ENCODE results near the gene SLC2A8.
A peak's percentile ranks its signal among the peaks of the same experiment; 100 is the strongest.

Gene SLC2A8

GRCh38 chr9:127417131-127418036 lies 20.4 kb downstream of the SLC2A8 start:
- H3K4me2 ChIP-seq (ENCODE audit: low read length, poor library complexity, severe bottlenecking), result no peak overlapping the region
- no peaks in the 10 kb centered on the region for H3K4me1 ChIP-seq (ENCODE audit: control insufficient read depth, insufficient read depth, low read depth, low read length)
- H2AK5ac ChIP-seq (ENCODE audit: low read length, severe bottlenecking), result no peak overlapping the region
- H3K4me3 ChIP-seq (ENCODE audit: insufficient read depth in 1 of 2, low read depth in 1 of 2, low read length in 2 of 2), result no peak overlapping the region
- H3K27me3 ChIP-seq (ENCODE audit: control insufficient read depth in 1 of 2, insufficient read depth in 1 of 2, low read length in 2 of 2), result peaks cover 0 to 52% of the 10 kb centered on the region in 2 experiments
- H3K18ac ChIP-seq (ENCODE audit: low read depth in 1 of 2, low read length in 2 of 2), result no peak overlapping the region
- H2BK15ac ChIP-seq (ENCODE audit: low read depth, poor library complexity, severe bottlenecking), result no peak overlapping the region
- no peak overlapping the region for H4K8ac ChIP-seq (ENCODE audit: low read length)
- no peak overlapping the region for H3K4ac ChIP-seq (ENCODE audit: low read depth in 1 of 2, low read length in 2 of 2)
- no peaks in the 10 kb centered on the region for H3K9me3 ChIP-seq (ENCODE audit: control insufficient read depth, low read length)
- H3K36me3 ChIP-seq (ENCODE audit: control insufficient read depth in 1 of 2, insufficient read depth in 2 of 2, low read depth in 1 of 2, low read length in 2 of 2), result peaks cover 0 to 4% of the 10 kb centered on the region in 2 experiments
- DNase-seq, result peak; percentile 63
- no peak overlapping the region for H3K23ac ChIP-seq (ENCODE audit: low read length in 2 of 2)
- no peak overlapping the region for H2BK5ac ChIP-seq (ENCODE audit: low read depth, low read length, poor library complexity, severe bottlenecking)
- H2BK12ac ChIP-seq (ENCODE audit: low read length in 2 of 2), result no peak overlapping the region
- H4K91ac ChIP-seq (ENCODE audit: low read length), result no peak overlapping the region
- no peak overlapping the region for H2BK120ac ChIP-seq (ENCODE audit: low read depth, low read length)
- H3K27ac ChIP-seq (ENCODE audit: low read length, poor library complexity, severe bottlenecking), result no peak overlapping the region
- no peak overlapping the region for H2AFZ ChIP-seq (ENCODE audit: low read depth, low read length)
- peaks cover 3% of the 10 kb centered on the region for H3K79me1 ChIP-seq (replicated peaks; ENCODE audit: low read length, poor library complexity, severe bottlenecking)
- H3K9ac ChIP-seq (ENCODE audit: low read length), result no peak overlapping the region
- WGBS, result 86% methylated on average over 10 of the region's 15 CpGs
- H3K14ac ChIP-seq (ENCODE audit: low read length in 2 of 2), result no peak overlapping the region

DNA sequence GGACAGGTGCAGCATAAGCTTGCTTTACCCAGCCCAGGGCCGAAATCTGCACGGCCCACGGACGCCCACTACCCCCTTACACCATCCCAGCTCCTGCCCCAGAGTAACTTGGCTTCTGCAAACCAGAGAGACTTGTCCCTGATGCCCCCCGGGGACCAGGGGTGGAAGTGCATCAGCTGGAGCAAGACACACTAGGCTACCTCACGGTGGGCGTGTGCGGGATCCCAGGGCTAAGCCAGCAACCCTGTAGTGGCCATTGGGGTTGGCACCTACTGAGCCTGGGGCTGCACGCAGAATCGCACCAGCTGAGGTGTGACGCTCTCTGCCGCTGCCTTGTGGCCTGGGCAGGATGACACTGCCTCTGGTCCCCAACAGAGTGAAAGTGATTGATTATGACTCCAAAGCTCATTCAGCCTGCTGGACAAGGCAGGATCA lies 21.1 kb downstream of the SLC2A8 start:
- no peak overlapping the region for H3K4me3 ChIP-seq (ENCODE audit: insufficient read depth in 1 of 2, low read depth in 1 of 2, low read length in 2 of 2)
- no peaks in the 10 kb centered on the region for H3K9me3 ChIP-seq (ENCODE audit: control insufficient read depth, low read length)
- H3K27me3 ChIP-seq (ENCODE audit: control insufficient read depth in 1 of 2, insufficient read depth in 1 of 2, low read length in 2 of 2), result peaks cover 0 to 47% of the 10 kb centered on the region in 2 experiments
- H4K8ac ChIP-seq (ENCODE audit: low read length), result no peak overlapping the region
- no peak for DNase-seq
- no peak overlapping the region for H2BK120ac ChIP-seq (ENCODE audit: low read depth, low read length)
- H4K91ac ChIP-seq (ENCODE audit: low read length), result no peak overlapping the region
- no peak overlapping the region for H2AFZ ChIP-seq (ENCODE audit: low read depth, low read length)
- no peak overlapping the region for H3K18ac ChIP-seq (ENCODE audit: low read depth in 1 of 2, low read length in 2 of 2)
- no peak overlapping the region for H3K27ac ChIP-seq (ENCODE audit: low read length, poor library complexity, severe bottlenecking)
- no peak overlapping the region for H3K9ac ChIP-seq (ENCODE audit: low read length)
- H3K4me1 ChIP-seq (ENCODE audit: control insufficient read depth, insufficient read depth, low read depth, low read length), result peaks cover 3% of the 10 kb centered on the region
- H2AK5ac ChIP-seq (ENCODE audit: low read length, severe bottlenecking), result no peak overlapping the region
- no peak overlapping the region for H2BK5ac ChIP-seq (ENCODE audit: low read depth, low read length, poor library complexity, severe bottlenecking)
- 40% methylated on average over 12 of the region's 12 CpGs for WGBS
- no peak overlapping the region for H2BK12ac ChIP-seq (ENCODE audit: low read length in 2 of 2)
- no peak overlapping the region for H3K14ac ChIP-seq (ENCODE audit: low read length in 2 of 2)
- H3K36me3 ChIP-seq (ENCODE audit: control insufficient read depth in 1 of 2, insufficient read depth in 2 of 2, low read depth in 1 of 2, low read length in 2 of 2), result peaks cover 0 to 4% of the 10 kb centered on the region in 2 experiments
- H3K4ac ChIP-seq (ENCODE audit: low read depth in 1 of 2, low read length in 2 of 2), result no peak overlapping the region
- H3K79me1 ChIP-seq (replicated peaks; ENCODE audit: low read length, poor library complexity, severe bottlenecking), result peaks cover 10% of the 10 kb centered on the region
- H3K4me2 ChIP-seq (ENCODE audit: low read length, poor library complexity, severe bottlenecking), result no peak overlapping the region
- H3K23ac ChIP-seq (ENCODE audit: low read length in 2 of 2), result no peak overlapping the region
- no peak overlapping the region for H2BK15ac ChIP-seq (ENCODE audit: low read depth, poor library complexity, severe bottlenecking)

GRCh38 chr9:127419348-127419747 lies 22.4 kb downstream of the SLC2A8 start:
- Histone ChIP-seq H3K14ac (ENCODE audit: low read length in 2 of 2) (no peak overlapping the region), H3K4me1 (ENCODE audit: control insufficient read depth, insufficient read depth, low read depth, low read length) (peaks cover 4% of the 10 kb centered on the region), H3K9ac (ENCODE audit: low read length) (no peak overlapping the region), H3K4me3 (ENCODE audit: insufficient read depth in 1 of 2, low read depth in 1 of 2, low read length in 2 of 2) (no peak overlapping the region), H3K4ac (ENCODE audit: low read depth in 1 of 2, low read length in 2 of 2) (no peak overlapping the region), H2BK120ac (ENCODE audit: low read depth, low read length) (no peak overlapping the region), H4K91ac (ENCODE audit: low read length) (no peak overlapping the region), H3K23ac (ENCODE audit: low read length in 2 of 2) (no peak overlapping the region), H3K4me2 (ENCODE audit: low read length, poor library complexity, severe bottlenecking) (no peak overlapping the region), H2BK5ac (ENCODE audit: low read depth, low read length, poor library complexity, severe bottlenecking) (no peak overlapping the region), H3K36me3 (ENCODE audit: control insufficient read depth in 1 of 2, insufficient read depth in 2 of 2, low read depth in 1 of 2, low read length in 2 of 2) (peaks cover 0 to 4% of the 10 kb centered on the region in 2 experiments), H3K9me3 (ENCODE audit: control insufficient read depth, low read length) (no peaks in the 10 kb centered on the region), H3K27ac (ENCODE audit: low read length, poor library complexity, severe bottlenecking) (no peak overlapping the region), H2AK5ac (ENCODE audit: low read length, severe bottlenecking) (no peak overlapping the region), H3K18ac (ENCODE audit: low read depth in 1 of 2, low read length in 2 of 2) (no peak overlapping the region), H3K79me1 (replicated peaks; ENCODE audit: low read length, poor library complexity, severe bottlenecking) (peaks cover 14% of the 10 kb centered on the region), H2AFZ (ENCODE audit: low read depth, low read length) (no peak overlapping the region), H2BK12ac (ENCODE audit: low read length in 2 of 2) (no peak overlapping the region), H2BK15ac (ENCODE audit: low read depth, poor library complexity, severe bottlenecking) (no peak overlapping the region), H3K27me3 (ENCODE audit: control insufficient read depth in 1 of 2, insufficient read depth in 1 of 2, low read length in 2 of 2) (peaks cover 0 to 44% of the 10 kb centered on the region in 2 experiments), H4K8ac (ENCODE audit: low read length) (no peak overlapping the region)
- 90% methylated on average over 6 of the region's 6 CpGs for WGBS
- no peak for DNase-seq

DNA sequence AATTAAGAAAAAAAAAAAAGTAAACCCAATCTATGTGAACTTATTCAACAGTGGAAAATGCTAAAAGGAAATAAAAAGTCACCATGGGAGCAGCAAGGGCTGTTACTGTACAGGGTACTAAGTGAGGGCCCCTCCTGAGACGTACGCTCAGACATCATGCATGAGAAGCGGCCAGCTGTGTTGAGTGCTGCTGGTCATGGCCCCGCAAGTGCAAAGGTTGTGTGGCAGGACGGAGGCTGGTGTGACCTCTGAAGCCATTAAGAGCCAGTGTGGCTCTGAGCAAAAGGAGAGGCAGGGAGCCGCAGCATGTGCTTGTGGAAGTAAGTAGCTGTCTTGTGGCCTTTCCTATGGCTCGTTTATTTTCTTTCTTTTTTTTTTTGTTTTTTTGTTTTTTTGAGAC lies 24.1 kb downstream of the SLC2A8 start:
- no peak for DNase-seq
- Histone ChIP-seq H3K4me3 (ENCODE audit: insufficient read depth in 1 of 2, low read depth in 1 of 2, low read length in 2 of 2) (no peak overlapping the region), H3K36me3 (ENCODE audit: control insufficient read depth in 1 of 2, insufficient read depth in 2 of 2, low read depth in 1 of 2, low read length in 2 of 2) (peaks cover 0 to 4% of the 10 kb centered on the region in 2 experiments), H3K27me3 (ENCODE audit: control insufficient read depth in 1 of 2, insufficient read depth in 1 of 2, low read length in 2 of 2) (peaks cover 0 to 27% of the 10 kb centered on the region in 2 experiments), H3K27ac (ENCODE audit: low read length, poor library complexity, severe bottlenecking) (no peak overlapping the region), H4K8ac (ENCODE audit: low read length) (no peak overlapping the region), H2BK120ac (ENCODE audit: low read depth, low read length) (no peak overlapping the region), H3K4ac (ENCODE audit: low read depth in 1 of 2, low read length in 2 of 2) (no peak overlapping the region), H3K4me2 (ENCODE audit: low read length, poor library complexity, severe bottlenecking) (no peak overlapping the region), H3K9ac (ENCODE audit: low read length) (no peak overlapping the region), H3K9me3 (ENCODE audit: control insufficient read depth, low read length) (no peaks in the 10 kb centered on the region), H2AFZ (ENCODE audit: low read depth, low read length) (no peak overlapping the region), H2BK15ac (ENCODE audit: low read depth, poor library complexity, severe bottlenecking) (no peak overlapping the region), H3K4me1 (ENCODE audit: control insufficient read depth, insufficient read depth, low read depth, low read length) (peaks cover 9% of the 10 kb centered on the region), H3K79me1 (replicated peaks; ENCODE audit: low read length, poor library complexity, severe bottlenecking) (peaks cover 15% of the 10 kb centered on the region), H2BK5ac (ENCODE audit: low read depth, low read length, poor library complexity, severe bottlenecking) (no peak overlapping the region), H3K14ac (ENCODE audit: low read length in 2 of 2) (no peak overlapping the region), H3K18ac (ENCODE audit: low read depth in 1 of 2, low read length in 2 of 2) (no peak overlapping the region), H2BK12ac (ENCODE audit: low read length in 2 of 2) (no peak overlapping the region), H4K91ac (ENCODE audit: low read length) (peak overlapping the region; percentile 15), H2AK5ac (ENCODE audit: low read length, severe bottlenecking) (no peak overlapping the region), H3K23ac (ENCODE audit: low read length in 2 of 2) (no peak overlapping the region)
- WGBS, result 92% methylated on average over 6 of the region's 7 CpGs

Data from mesenchymal stem cell (in vitro differentiated cells and primary cell).